ENCODE data around the gene LAMA3. TPM values are rescaled to one million over a fixed set of nuclear protein-coding genes. Genes with fewer than 3 reads are reported as not detected.

The LAMA3 gene
- total RNA-seq, 1 donor from 2014 or later = 69.8 TPM

DNA sequence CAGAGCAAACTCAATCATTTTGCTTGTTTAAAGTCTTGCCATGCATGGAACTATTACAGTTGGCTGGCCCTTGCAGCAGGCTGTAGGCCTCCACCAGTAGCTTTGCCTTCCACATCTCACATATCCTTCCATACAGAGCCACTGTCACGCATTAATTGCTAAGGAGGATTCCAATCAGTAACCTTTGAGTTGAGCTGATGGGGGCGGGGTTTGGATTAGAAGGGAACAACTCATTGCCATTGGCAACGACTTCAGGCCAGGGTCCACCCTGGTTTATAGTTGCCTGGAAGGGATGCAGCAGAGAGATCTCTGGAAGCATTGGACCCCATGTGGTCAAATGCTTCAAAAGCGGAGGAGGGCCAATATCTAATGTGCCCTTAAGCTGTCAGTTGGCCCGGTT is 262.0 kb downstream of the LAMA3 start:
- TF ChIP-seq, protein P1, sequence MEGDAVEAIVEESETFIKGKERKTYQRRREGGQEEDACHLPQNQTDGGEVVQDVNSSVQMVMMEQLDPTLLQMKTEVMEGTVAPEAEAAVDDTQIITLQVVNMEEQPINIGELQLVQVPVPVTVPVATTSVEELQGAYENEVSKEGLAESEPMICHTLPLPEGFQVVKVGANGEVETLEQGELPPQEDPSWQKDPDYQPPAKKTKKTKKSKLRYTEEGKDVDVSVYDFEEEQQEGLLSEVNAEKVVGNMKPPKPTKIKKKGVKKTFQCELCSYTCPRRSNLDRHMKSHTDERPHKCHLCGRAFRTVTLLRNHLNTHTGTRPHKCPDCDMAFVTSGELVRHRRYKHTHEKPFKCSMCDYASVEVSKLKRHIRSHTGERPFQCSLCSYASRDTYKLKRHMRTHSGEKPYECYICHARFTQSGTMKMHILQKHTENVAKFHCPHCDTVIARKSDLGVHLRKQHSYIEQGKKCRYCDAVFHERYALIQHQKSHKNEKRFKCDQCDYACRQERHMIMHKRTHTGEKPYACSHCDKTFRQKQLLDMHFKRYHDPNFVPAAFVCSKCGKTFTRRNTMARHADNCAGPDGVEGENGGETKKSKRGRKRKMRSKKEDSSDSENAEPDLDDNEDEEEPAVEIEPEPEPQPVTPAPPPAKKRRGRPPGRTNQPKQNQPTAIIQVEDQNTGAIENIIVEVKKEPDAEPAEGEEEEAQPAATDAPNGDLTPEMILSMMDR (conservative IDR thresholded peaks at IDR 0.05; ENCODE audit: low read depth, low read length) = no peak
- no peak overlapping the region for H3K4me3 ChIP-seq (ENCODE audit: low read depth, low read length)
- DNase-seq (ENCODE audit: low read depth) = no peak

DNA sequence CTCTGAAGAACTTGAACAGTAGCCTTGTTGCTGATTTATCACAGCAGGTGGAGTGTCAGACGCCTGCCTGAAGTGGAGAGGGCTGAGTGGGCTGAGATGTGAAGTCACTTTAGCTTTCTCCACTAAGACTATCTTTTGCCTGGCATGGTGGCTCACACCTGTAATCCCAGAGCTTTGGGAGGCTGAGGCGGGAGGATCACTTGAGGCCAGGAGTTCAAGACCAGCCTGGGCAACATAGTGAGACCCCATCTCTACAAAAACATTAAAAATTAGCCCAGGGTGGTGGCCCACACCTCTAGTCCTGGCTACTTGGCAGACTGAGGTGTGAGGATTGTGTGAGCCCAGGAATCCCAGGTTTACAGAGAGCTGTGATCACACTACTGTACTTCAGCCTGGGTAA is 264.7 kb downstream of the LAMA3 start:
- DNase-seq (ENCODE audit: low read depth) = no peak
- TF ChIP-seq, protein P1 (conservative IDR thresholded peaks at IDR 0.05; ENCODE audit: low read depth, low read length) = no peak
- H3K4me3 ChIP-seq (ENCODE audit: low read depth, low read length) = no peak overlapping the region

DNA sequence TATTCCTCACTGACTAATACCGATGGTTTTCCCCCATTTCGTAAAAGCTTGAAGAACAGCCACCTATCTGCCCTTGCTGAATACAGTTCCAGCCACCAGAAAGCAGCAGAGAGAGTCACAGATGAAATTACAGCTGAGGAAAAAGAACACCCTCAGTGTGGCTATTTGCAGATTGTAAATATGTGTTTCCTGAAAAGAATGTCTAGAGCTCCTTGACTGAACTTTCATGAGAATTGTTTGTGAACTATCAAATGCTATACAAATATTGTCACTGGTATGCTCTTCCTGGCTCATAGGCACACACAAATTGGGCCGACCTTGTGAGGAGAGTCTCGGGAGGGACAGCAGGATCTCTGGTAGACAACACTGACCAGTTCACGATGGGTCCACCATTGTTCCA is 267.2 kb downstream of the LAMA3 start:
- H3K4me3 ChIP-seq (ENCODE audit: low read depth, low read length) = no peak overlapping the region
- TF ChIP-seq, protein P1 (conservative IDR thresholded peaks at IDR 0.05; ENCODE audit: low read depth, low read length) = no peak
- no peak for DNase-seq (ENCODE audit: low read depth)

DNA sequence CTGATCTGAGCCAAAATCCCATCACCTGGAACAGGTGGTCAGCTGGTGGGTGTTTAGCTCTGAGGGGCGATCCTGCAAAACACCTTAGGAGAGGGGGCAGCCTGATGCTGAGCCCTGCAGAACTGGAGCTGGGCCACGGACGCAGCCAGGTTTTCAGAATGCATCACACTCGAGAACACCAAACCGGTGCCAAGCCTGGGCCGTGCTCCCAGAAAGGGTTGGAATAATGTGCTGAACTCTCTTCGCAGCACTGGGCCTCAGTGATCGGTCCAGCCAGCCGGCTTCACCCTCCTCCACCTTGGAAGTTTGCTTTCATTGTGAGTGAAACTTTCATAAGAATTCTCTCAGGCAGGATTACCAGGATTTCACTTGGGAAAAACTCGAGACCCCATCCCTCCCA is 268.8 kb downstream of the LAMA3 start:
- no peak overlapping the region for H3K4me3 ChIP-seq (ENCODE audit: low read depth, low read length)
- TF ChIP-seq, protein P1 (conservative IDR thresholded peaks at IDR 0.05; ENCODE audit: low read depth, low read length) = no peak
- no peak for DNase-seq (ENCODE audit: low read depth)

DNA sequence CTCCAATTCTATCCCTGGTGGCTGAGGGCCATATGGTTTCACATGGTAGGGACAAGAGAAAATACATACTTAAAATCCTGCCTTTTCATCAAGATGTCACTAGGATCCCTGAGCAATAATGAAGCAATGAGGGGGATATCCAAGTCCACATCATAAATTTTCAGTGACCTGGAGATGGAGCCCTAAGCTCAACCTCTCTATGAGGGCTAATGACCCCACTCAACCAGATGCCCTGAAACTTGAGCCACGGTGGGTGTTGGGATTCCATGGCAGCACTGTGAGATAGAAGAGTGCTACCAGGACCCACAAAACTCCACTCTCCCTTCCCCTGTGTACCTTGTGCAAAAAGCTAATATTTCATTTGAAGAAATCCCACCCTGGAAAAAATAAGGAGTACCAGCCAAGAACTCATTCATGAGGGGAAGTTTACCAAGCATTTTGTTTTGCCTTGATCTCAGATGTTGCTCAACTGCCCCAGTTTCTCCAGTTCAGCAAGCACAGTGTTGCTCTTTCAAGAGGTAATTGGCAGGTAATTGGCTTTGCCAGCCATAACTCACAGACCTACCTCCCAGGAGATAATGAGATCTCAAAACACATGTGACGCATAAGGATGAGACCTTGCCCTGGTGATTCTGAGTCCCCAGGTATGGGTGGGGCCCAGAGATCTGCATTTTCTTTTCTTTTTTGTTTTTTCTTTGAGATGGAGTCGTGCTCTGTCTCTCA is 274.4 kb downstream of the LAMA3 start:
- peak; percentile 69 for DNase-seq (ENCODE audit: low read depth)
- TF ChIP-seq, protein P1 (conservative IDR thresholded peaks at IDR 0.05; ENCODE audit: low read depth, low read length) = peak; percentile 33
- H3K4me3 ChIP-seq (ENCODE audit: low read depth, low read length) = no peak overlapping the region

DNA sequence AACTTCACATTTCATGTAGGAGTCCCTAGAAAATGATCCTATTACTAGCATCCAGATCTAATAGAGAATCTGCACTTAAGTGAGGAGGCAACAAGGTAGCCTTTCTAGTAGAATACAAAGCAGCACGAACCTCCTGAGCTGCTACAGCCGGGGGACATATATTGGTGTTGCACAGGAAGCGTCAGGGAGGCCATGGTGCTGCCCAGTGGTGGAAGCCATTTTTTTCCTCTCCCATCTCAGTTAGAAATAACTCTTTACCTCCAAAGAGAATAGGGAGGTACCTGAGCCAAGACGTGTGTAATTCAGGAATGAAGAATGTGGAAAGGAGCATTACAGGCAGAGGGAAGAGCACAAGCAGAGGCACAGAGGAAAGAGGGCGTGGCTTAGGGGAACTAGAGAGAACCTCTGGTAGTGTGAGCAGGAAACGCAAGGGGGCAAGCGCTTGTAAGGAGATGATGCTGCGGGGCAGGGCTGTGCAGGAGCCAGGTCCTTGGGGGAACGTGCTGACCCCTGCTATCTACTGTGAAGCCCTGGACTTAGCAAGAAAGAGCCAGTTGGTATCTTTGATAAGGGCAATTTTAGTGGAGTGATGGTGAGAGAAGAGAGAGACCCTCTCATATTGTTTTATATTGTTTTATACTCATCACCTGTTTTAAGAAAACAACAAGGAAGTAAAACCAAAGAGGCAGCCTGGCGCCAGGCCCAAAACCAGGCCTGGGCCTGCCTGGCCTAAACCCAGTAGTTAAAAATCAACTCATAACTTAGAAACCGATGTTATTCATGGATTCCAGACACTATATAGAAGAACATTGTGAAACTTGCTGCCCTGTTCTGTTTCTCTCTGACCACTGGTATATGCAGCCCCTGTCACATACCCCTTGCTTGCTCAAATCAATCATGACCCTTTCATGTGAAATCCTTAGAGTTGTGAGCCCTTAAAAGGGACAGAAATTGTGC is 275.3 kb downstream of the LAMA3 start:
- peak; percentile 49 for DNase-seq (ENCODE audit: low read depth)
- TF ChIP-seq, protein P1 (conservative IDR thresholded peaks at IDR 0.05; ENCODE audit: low read depth, low read length) = peak; percentile 50
- H3K4me3 ChIP-seq (ENCODE audit: low read depth, low read length) = no peak overlapping the region
